SKM-1 (cell line): ENCODE data around the gene OPN4.

Source experiments
- DNase-seq: peaks from one replicate; lab custom pipeline; 2025; ENCODE audit not compliant: unreplicated experiment; lab: John Stamatoyannopoulos, UW

The OPN4 gene

GRCh38 chr10:86662186-86663045, 8.1 kb downstream of the OPN4 start:
- DNase-seq = no peak

- no peak for DNase-seq
These were observed 8.6 kb downstream of the OPN4 start for GRCh38 chr10:86663046-86663345.

GRCh38 chr10:86663576-86664339, 9.4 kb downstream of the OPN4 start:
- DNase-seq = no peak

GRCh38 chr10:86664341-86665217, 10.2 kb downstream of the OPN4 start:
- no peak for DNase-seq

GRCh38 chr10:86665218-86665607, 10.9 kb downstream of the OPN4 start:
- DNase-seq = no peak

GRCh38 chr10:86665868-86666267, 11.5 kb downstream of the OPN4 start:
- no peak for DNase-seq

- no peak for DNase-seq
These were observed 12.2 kb downstream of the OPN4 start for GRCh38 chr10:86666538-86666937.

GRCh38 chr10:86667421-86668181, 13.3 kb downstream of the OPN4 start:
- DNase-seq = no peak

- no peak for DNase-seq
These were observed 14.2 kb downstream of the OPN4 start, which contains the start of gene LDB3 for GRCh38 chr10:86668297-86669165. Gene LDB3 (plus strand): TSS chr10:86668511. CDS start chr10:86668692, 181 bp downstream.

- DNase-seq = no peak
These were observed 16.0 kb downstream of the OPN4 start for GRCh38 chr10:86670290-86670811.

- DNase-seq = no peak
These were observed 16.5 kb downstream of the OPN4 start for GRCh38 chr10:86670876-86671275.

- no peak for DNase-seq
These were observed 17.1 kb downstream of the OPN4 start for GRCh38 chr10:86671419-86671818.

- no peak for DNase-seq
These were observed 17.8 kb downstream of the OPN4 start for GRCh38 chr10:86671985-86672710.

- DNase-seq = no peak
These were observed 19.0 kb downstream of the OPN4 start for GRCh38 chr10:86673216-86673826.

GRCh38 chr10:86673827-86674581, 19.7 kb downstream of the OPN4 start:
- no peak for DNase-seq

- DNase-seq = no peak
These were observed 20.6 kb downstream of the OPN4 start for GRCh38 chr10:86674912-86675311.

GRCh38 chr10:86677374-86677773, 23.0 kb downstream of the OPN4 start:
- DNase-seq = no peak
